ENCODE results near the gene RBBP8NL. TPM values are rescaled to one million over a fixed set of nuclear protein-coding genes. Genes with fewer than 3 reads are reported as not detected.

Gene RBBP8NL
- total RNA-seq, 1 experiment from 2014 or later, result 0.28 TPM

GRCh38 chr20:62420846-62421715 lies 6.3 kb downstream of the RBBP8NL start:
- H2BK12ac ChIP-seq (ENCODE audit: insufficient read length, low read depth, low read length), result no peak overlapping the region
- TF ChIP-seq CTCF (conservative IDR thresholded peaks at IDR 0.05), result no peak
- no peak overlapping the region for H3K56ac ChIP-seq (ENCODE audit: insufficient read length, low read depth, low read length)
- no peak overlapping the region for H2BK15ac ChIP-seq (ENCODE audit: low read depth, low read length)
- no peak overlapping the region for H2AK5ac ChIP-seq (ENCODE audit: insufficient read length, low read length)
- DNase-seq, result no peak
- Mint-ChIP-seq H3K27me3 (ENCODE audit: low read depth) (peaks cover 1% of the 10 kb centered on the region), H3K36me3 (ENCODE audit: insufficient read depth in 1 of 3, low read depth in 3 of 3) (peaks cover 0 to 4% (median 4%) of the 10 kb centered on the region in 3 experiments; a peak in 1 of 7 replicates), H3K4me1 (peaks cover 4 to 21% of the 10 kb centered on the region in 2 experiments), H3K4me3 (no peak overlapping the region), H3K27ac (peak overlapping the region in 1 of 3 experiments; percentile 35; a peak in 2 of 7 replicates), H3K9me3 (peaks cover 3 to 5% of the 10 kb centered on the region in 2 experiments; a peak in 2 of 5 replicates)
- H3K79me1 ChIP-seq (ENCODE audit: insufficient read depth, low read depth, low read length, poor library complexity, severe bottlenecking), result no peaks in the 10 kb centered on the region
- H2BK5ac ChIP-seq (ENCODE audit: insufficient read length, low read length), result no peak overlapping the region
- H3T11ph ChIP-seq (ENCODE audit: low read length), result no peak overlapping the region
- peak overlapping the region; percentile 3 for H4K8ac ChIP-seq (replicated peaks; ENCODE audit: insufficient read length, low read depth, low read length)
- H4K91ac ChIP-seq (ENCODE audit: insufficient read length, low read depth, low read length), result no peak overlapping the region
- no peaks in the 10 kb centered on the region for H3K27me3 ChIP-seq (ENCODE audit: insufficient read depth, low read length)
- no peak overlapping the region; the same call in 1 of the 2 replicates for H3K14ac ChIP-seq (ENCODE audit: insufficient read depth, low read length)
- H3K23me2 ChIP-seq (ENCODE audit: insufficient read length, low read depth, low read length, poor library complexity, severe bottlenecking), result no peaks in the 10 kb centered on the region
- no peak overlapping the region for H3K27ac ChIP-seq (ENCODE audit: insufficient read length, low read depth, low read length)
- no peak overlapping the region for H2BK20ac ChIP-seq (ENCODE audit: low read depth, low read length, poor library complexity, severe bottlenecking)
- H4K5ac ChIP-seq (ENCODE audit: insufficient read length, low read depth, low read length), result peak overlapping the region; percentile 3
- H3K9me3 ChIP-seq (ENCODE audit: control insufficient read depth, low read depth, low read length), result no peaks in the 10 kb centered on the region
- no peak overlapping the region for H3K23ac ChIP-seq (ENCODE audit: insufficient read length, low read depth, low read length)
- H3K4ac ChIP-seq (ENCODE audit: low read depth, low read length), result no peak overlapping the region
- no peaks in the 10 kb centered on the region for H3K4me1 ChIP-seq (ENCODE audit: insufficient read depth, low read length)
- no peak overlapping the region for H2AFZ ChIP-seq (ENCODE audit: low read length)
- H3K79me2 ChIP-seq (ENCODE audit: insufficient read depth, low read length), result no peaks in the 10 kb centered on the region
- no peaks in the 10 kb centered on the region for H4K20me1 ChIP-seq (ENCODE audit: control insufficient read depth, insufficient read depth, insufficient read length)
- no CpG with 5 or more reads among the region's 24 CpGs for WGBS (ENCODE audit: extremely low coverage, insufficient read length, low lambda C conversion rate)
- no peak overlapping the region for H3K4me2 ChIP-seq (ENCODE audit: insufficient read depth, insufficient read length, low read length)
- no peak overlapping the region for H2BK120ac ChIP-seq (ENCODE audit: low read depth, low read length, poor library complexity, severe bottlenecking)
- H3K18ac ChIP-seq (ENCODE audit: insufficient read length, low read depth, low read length), result no peak overlapping the region
- H3K9ac ChIP-seq (ENCODE audit: extremely low read depth, insufficient read length, low read length), result no peak overlapping the region

Measured in H9 (cell line).